Ascending aorta (tissue), 2 donors: Measurements from ENCODE around the gene TLE3. TPM values are rescaled to one million over a fixed set of nuclear protein-coding genes. Genes with fewer than 3 reads are reported as not detected.

Source experiments
- DNase-seq, 2 donors: peaks; one replicate each; pipeline ENCODE4 v3.0.0-alpha.2; 2019; ENCODE audit warnings: low spot score in 2 of 2
- H3K27ac ChIP-seq, 2 donors: fragments of 200-600 bp; sonication (generic); one replicate each; pipeline ENCODE4 v1.5.1; 2016 to 2017; ENCODE audit warnings: mild to moderate bottlenecking in 1 of 2
- H3K27me3 ChIP-seq: fragments of 200-600 bp; sonication (generic); one replicate; pipeline ENCODE4 v1.5.1; 2017
- H3K36me3 ChIP-seq, 2 donors: fragments of 200-600 bp; sonication (generic); one replicate each; pipeline ENCODE4 v1.5.1; 2016
- H3K4me1 ChIP-seq, 2 donors: fragments of 200-600 bp; sonication (generic); one replicate each; pipeline ENCODE4 v1.5.1; 2016 to 2017; ENCODE audit warnings: mild to moderate bottlenecking in 1 of 2
- H3K4me3 ChIP-seq, 2 donors: fragments of 200-600 bp; sonication (generic); one replicate each; pipeline ENCODE4 v1.5.1; 2016 to 2017; ENCODE audit warnings: mild to moderate bottlenecking in 1 of 2
- H3K9me3 ChIP-seq, 2 donors: fragments of 200-600 bp; sonication (generic); one replicate each; pipeline ENCODE4 v1.5.1; 2016
- CTCF ChIP-seq, 3 experiments: fragments of 200-600 bp in 2 of 3; fragments of 450-650 bp in 1 of 3; sonication (generic) in 2 of 3; IDR thresholded peaks; one replicate each; pipeline ENCODE4 v1.5.1; 2016 to 2019; ENCODE audit warnings: antibody characterized with exemption in 3 of 3, mild to moderate bottlenecking in 1 of 3, moderate library complexity in 1 of 3
- intact Hi-C: fragments of 100-400 bp; cut with DNase I; formaldehyde crosslinking; loops from one replicate; pipeline ENCODE4 v1.15.1; 2023
- total RNA-seq: library from RNA; depleted of rRNA; stranded (reverse); fragments of >200 nt; gene quantifications from one replicate; pipeline ENCODE4 v1.1.0, GENCODE V29; 2016

The TLE3 gene
- total RNA-seq, 1 donor from 2014 or later: 76.4 TPM

- no peak overlapping the region for H3K27ac ChIP-seq
- no peak for TF ChIP-seq CTCF (IDR thresholded peaks at IDR 0.05)
Measured at GRCh38 chr15:70016511-70016994, 81.2 kb downstream of the TLE3 start.

GRCh38 chr15:70014860-70015490, 82.7 kb downstream of the TLE3 start:
- Histone ChIP-seq H3K27me3 (no peaks in the 10 kb centered on the region), H3K9me3 (no peaks in the 10 kb centered on the region), H3K27ac (no peak overlapping the region), H3K4me1 (no peaks in the 10 kb centered on the region), H3K36me3 (no peaks in the 10 kb centered on the region), H3K4me3 (no peak overlapping the region)
- no peak for DNase-seq
- no peak for TF ChIP-seq CTCF (IDR thresholded peaks at IDR 0.05)
- intact Hi-C loops: no loop called here

More at GRCh38 chr15:70016511-70016994, 81.2 kb downstream of the TLE3 start:
- Histone ChIP-seq H3K4me1 (no peaks in the 10 kb centered on the region), H3K36me3 (no peaks in the 10 kb centered on the region), H3K4me3 (no peak overlapping the region), H3K27me3 (no peaks in the 10 kb centered on the region), H3K9me3 (no peaks in the 10 kb centered on the region)
- intact Hi-C loops: no loop called here
- no peak for DNase-seq

GRCh38 chr15:70014331-70014730, 83.4 kb downstream of the TLE3 start:
- H3K9me3 ChIP-seq: no peaks in the 10 kb centered on the region
- intact Hi-C loops: no loop called here
- no peaks in the 10 kb centered on the region for H3K4me1 ChIP-seq
- no peak for TF ChIP-seq CTCF (IDR thresholded peaks at IDR 0.05)
- no peak overlapping the region for H3K27ac ChIP-seq
- no peaks in the 10 kb centered on the region for H3K27me3 ChIP-seq
- no peak overlapping the region for H3K4me3 ChIP-seq
- no peaks in the 10 kb centered on the region for H3K36me3 ChIP-seq
- DNase-seq: no peak

- Histone ChIP-seq H3K36me3 (no peaks in the 10 kb centered on the region), H3K27me3 (no peaks in the 10 kb centered on the region), H3K4me1 (no peaks in the 10 kb centered on the region), H3K4me3 (no peak overlapping the region), H3K27ac (no peak overlapping the region), H3K9me3 (no peaks in the 10 kb centered on the region)
- intact Hi-C loops: no loop called here
- no peak for TF ChIP-seq CTCF (IDR thresholded peaks at IDR 0.05)
- no peak for DNase-seq
Measured at GRCh38 chr15:70013656-70014313, 83.9 kb downstream of the TLE3 start.

- no peaks in the 10 kb centered on the region for H3K9me3 ChIP-seq
- no peak for TF ChIP-seq CTCF (IDR thresholded peaks at IDR 0.05)
- no peak overlapping the region for H3K27ac ChIP-seq
- no peak overlapping the region for H3K4me3 ChIP-seq
- H3K27me3 ChIP-seq: no peaks in the 10 kb centered on the region
- no peak for DNase-seq
- intact Hi-C loops: no loop called here
- no peaks in the 10 kb centered on the region for H3K36me3 ChIP-seq
- H3K4me1 ChIP-seq: no peaks in the 10 kb centered on the region
Measured at GRCh38 chr15:70012895-70013294, 84.8 kb downstream of the TLE3 start.
